Astrocyte of the cerebellum (primary cell): ENCODE data around the gene SPON1.

Source experiments
- DNase-seq: peaks from one replicate; pipeline ENCODE4 v3.0.0-alpha.2; 2011; ENCODE audit warnings: low read depth
- H3K4me3 ChIP-seq: 2 replicates; pipeline ENCODE4 v1.5.1; 2011; ENCODE audit warnings: mild to moderate bottlenecking, low read depth, low read length, moderate library complexity
- CTCF ChIP-seq: IDR thresholded peaks from 2 replicates; pipeline ENCODE4 v1.5.1; 2012; ENCODE audit warnings: low read length, low read depth, moderate library complexity, mild to moderate bottlenecking; ENCODE audit errors: missing control alignments
- in situ Hi-C: cut with HindIII; loops from 2 replicates; pipeline ENCODE4 v1.10.0; 2017; ENCODE audit warnings: low sequenced_read_pairs

The SPON1 gene

GRCh38 chr11:13942378-13942777 lies 20.1 kb upstream of the SPON1 start:
- no peak for DNase-seq
- in situ Hi-C loops = no loop called here
- TF ChIP-seq CTCF = no peak
- H3K4me3 ChIP-seq = no peak overlapping the region

- in situ Hi-C loops = no loop called here
- no peak for TF ChIP-seq CTCF
- DNase-seq = no peak
- no peak overlapping the region for H3K4me3 ChIP-seq
These were observed 19.5 kb upstream of the SPON1 start for GRCh38 chr11:13942971-13943381.

GRCh38 chr11:13944016-13944415 lies 18.5 kb upstream of the SPON1 start:
- no peak for TF ChIP-seq CTCF
- in situ Hi-C loops = no loop called here
- no peak for DNase-seq
- H3K4me3 ChIP-seq = no peak overlapping the region

- TF ChIP-seq CTCF = no peak
- H3K4me3 ChIP-seq = no peak overlapping the region
- no peak for DNase-seq
- in situ Hi-C loops = no loop called here
These were observed 17.6 kb upstream of the SPON1 start for GRCh38 chr11:13944911-13945425.

GRCh38 chr11:13947379-13947778 lies 15.1 kb upstream of the SPON1 start:
- DNase-seq = no peak
- H3K4me3 ChIP-seq = no peak overlapping the region
- in situ Hi-C loops = no loop called here
- TF ChIP-seq CTCF = no peak

- no peak for TF ChIP-seq CTCF
- DNase-seq = no peak
- in situ Hi-C loops = loop anchor here (10.0 kb wide), 1 partner anchor 275 kb away; no protein-coding TSS in a partner anchor
- H3K4me3 ChIP-seq = no peak overlapping the region
These were observed 12.6 kb upstream of the SPON1 start for GRCh38 chr11:13949876-13950275.

- no peak for DNase-seq
- H3K4me3 ChIP-seq = no peak overlapping the region
- no peak for TF ChIP-seq CTCF
- in situ Hi-C loops = loop anchor here (10.0 kb wide), 1 partner anchor 273 kb away; no protein-coding TSS in a partner anchor
These were observed 10.3 kb upstream of the SPON1 start for GRCh38 chr11:13952221-13952620.
